ENCODE results near the gene SETD1A. TPM values are rescaled to one million over a fixed set of nuclear protein-coding genes. Genes with fewer than 3 reads are reported as not detected.

SETD1A gene
- total RNA-seq (10 to 100 TPM in 1 of 4 donors, 1 to 10 TPM in 3; 5.0 to 16.0 (median 7.1) TPM), polyA plus RNA-seq (10 to 100 TPM in 1 of 3 donors, 1 to 10 TPM in 2; 2.4 to 13.1 (median 3.2) TPM)

GRCh38 chr16:30957456-30958174 lies at the start of gene SETD1A:
Gene SETD1A (plus strand): TSS chr16:30957754. CDS start chr16:30958732, 978 bp downstream.
- 0% methylated on average over 85 of the region's 85 CpGs for WGBS, 2 donors
- TF ChIP-seq EP300 (IDR thresholded peaks at IDR 0.05) (no peak), POLR2A (IDR thresholded peaks at IDR 0.05) (peak; percentile 9 to 33), POLR2AphosphoS5 (IDR thresholded peaks at IDR 0.05) (peak; percentile 46 to 81 (median 67)), CTCF (IDR thresholded peaks at IDR 0.05) (peak in 2 of 4 experiments; percentile 28 to 42)
- intact Hi-C loops (cut with DNase I): loop anchor here (10.0 kb wide), 1 partner anchor 497 kb away; the partner anchor contains the start of gene ARMC5

GRCh38 chr16:30910427-30911029 lies 47.0 kb upstream of the SETD1A start:
- 77 to 83% methylated on average over 18 of the region's 18 CpGs for WGBS, 2 donors
- H3K27me3 ChIP-seq: no peaks in the 10 kb centered on the region

More at GRCh38 chr16:30957456-30958174, at the start of gene SETD1A:
- H3K4me1 ChIP-seq: peaks cover 0 to 39% (median 27%) of the 10 kb centered on the region in 4 donors
- H3K9me3 ChIP-seq: no peaks in the 10 kb centered on the region
- H3K27ac ChIP-seq: peak within 1 kb of the TSS; percentile 96 to 98 (median 97)
- H3K27me3 ChIP-seq: no peaks in the 10 kb centered on the region
- peak within 1 kb of the TSS; percentile 63 to 88 (median 82) for H3K4me3 ChIP-seq
- H3K36me3 ChIP-seq: peaks cover 25 to 38% (median 27%) of the 10 kb centered on the region in 4 donors
- DNase-seq: peak; percentile 99

DNA sequence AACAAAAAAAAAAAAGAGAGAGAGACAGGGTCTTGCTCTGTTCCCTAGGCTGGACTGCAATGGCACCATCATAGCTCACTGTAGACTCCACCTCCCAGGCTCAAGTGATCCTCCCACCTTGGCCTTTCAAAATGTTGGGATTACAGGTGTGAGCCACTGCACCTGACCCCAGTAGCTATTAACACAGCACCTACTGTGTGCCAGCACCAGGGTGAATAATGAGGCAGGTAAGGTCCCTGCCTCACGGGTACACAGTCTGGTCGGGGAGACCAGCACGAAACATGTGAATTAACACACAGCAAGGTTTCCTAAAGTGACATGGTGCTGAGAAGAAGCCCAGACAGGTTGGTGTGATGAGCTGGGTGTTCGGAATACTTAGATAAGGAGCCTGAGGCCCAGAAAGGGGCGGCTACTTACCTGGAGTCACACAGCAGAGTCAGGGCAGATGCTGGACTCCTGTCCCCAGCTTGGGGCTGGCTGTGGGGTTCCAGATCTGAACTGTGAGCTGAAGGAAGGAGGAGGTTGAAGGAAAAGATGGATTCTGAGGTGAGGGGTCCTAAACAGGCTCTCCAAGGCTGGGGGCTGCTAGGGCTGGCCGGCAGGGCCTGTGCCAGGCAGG lies 44.7 kb upstream of the SETD1A start:
- TF ChIP-seq CTCF (IDR thresholded peaks at IDR 0.05) (no peak), EP300 (IDR thresholded peaks at IDR 0.05) (no peak), POLR2A (IDR thresholded peaks at IDR 0.05) (no peak), POLR2AphosphoS5 (IDR thresholded peaks at IDR 0.05) (no peak)
- 92 to 93% methylated on average over 6 of the region's 6 CpGs for WGBS, 2 donors
- intact Hi-C loops (cut with DNase I): no loop called here
- no peaks in the 10 kb centered on the region for H3K4me1 ChIP-seq
- DNase-seq: no peak
- H3K27me3 ChIP-seq: no peaks in the 10 kb centered on the region
- H3K4me3 ChIP-seq: no peak overlapping the region
- no peaks in the 10 kb centered on the region for H3K36me3 ChIP-seq
- H3K9me3 ChIP-seq: no peaks in the 10 kb centered on the region
- no peak overlapping the region for H3K27ac ChIP-seq

More at GRCh38 chr16:30910427-30911029, 47.0 kb upstream of the SETD1A start:
- intact Hi-C loops (cut with DNase I): no loop called here
- DNase-seq: no peak
- no peak overlapping the region for H3K27ac ChIP-seq
- no peaks in the 10 kb centered on the region for H3K9me3 ChIP-seq
- H3K4me3 ChIP-seq: no peak overlapping the region
- H3K4me1 ChIP-seq: no peaks in the 10 kb centered on the region
- H3K36me3 ChIP-seq: no peaks in the 10 kb centered on the region
- TF ChIP-seq POLR2A (IDR thresholded peaks at IDR 0.05) (no peak), CTCF (IDR thresholded peaks at IDR 0.05) (no peak), EP300 (IDR thresholded peaks at IDR 0.05) (no peak), POLR2AphosphoS5 (IDR thresholded peaks at IDR 0.05) (no peak)

DNA sequence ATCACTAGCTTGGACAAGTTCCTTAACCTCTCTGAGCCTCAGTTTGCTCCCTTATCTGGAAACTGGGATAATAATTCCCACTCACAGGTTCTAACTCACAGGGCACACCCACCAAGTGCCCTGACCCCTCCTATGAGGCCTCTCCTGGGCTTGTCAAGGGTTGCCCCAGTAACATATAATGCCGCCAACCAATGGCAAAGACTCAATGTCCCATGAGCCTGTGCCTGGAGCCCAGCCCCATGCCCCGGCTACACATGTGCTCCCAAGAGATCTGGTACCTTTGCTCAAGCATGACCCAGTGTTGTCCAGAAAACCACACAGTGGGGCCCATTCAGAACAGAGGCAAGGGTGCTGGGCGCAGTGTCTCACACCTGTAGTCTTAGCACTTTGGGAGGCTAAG lies 42.7 kb upstream of the SETD1A start:
- H3K4me1 ChIP-seq: no peaks in the 10 kb centered on the region
- no peaks in the 10 kb centered on the region for H3K27me3 ChIP-seq
- no peaks in the 10 kb centered on the region for H3K9me3 ChIP-seq
- H3K27ac ChIP-seq: no peak overlapping the region
- 83 to 93% methylated on average over 3 of the region's 3 CpGs for WGBS, 2 donors
- TF ChIP-seq POLR2AphosphoS5 (IDR thresholded peaks at IDR 0.05) (no peak), EP300 (IDR thresholded peaks at IDR 0.05) (no peak), CTCF (IDR thresholded peaks at IDR 0.05) (no peak), POLR2A (IDR thresholded peaks at IDR 0.05) (no peak)
- no peak overlapping the region for H3K4me3 ChIP-seq
- intact Hi-C loops (cut with DNase I): no loop called here
- no peaks in the 10 kb centered on the region for H3K36me3 ChIP-seq
- DNase-seq: no peak

All from sigmoid colon (tissue), 7 donors.